ENCODE data around the gene CCDC154.
"Not testable (repeated sequence)": the region's sequence is repeated elsewhere in the genome, so short reads cannot be mapped to it uniquely, and the experiment has no call there.

CCDC154 gene

GRCh38 chr16:1453316-1453715, 9.0 kb upstream of the CCDC154 start:
- no peak for DNase-seq

GRCh38 chr16:1452530-1452929, 8.2 kb upstream of the CCDC154 start:
- no peak for DNase-seq

GRCh38 chr16:1451702-1452392, 7.5 kb upstream of the CCDC154 start:
- no peak for DNase-seq

- no peak for DNase-seq
Measured at GRCh38 chr16:1450841-1451240, 6.5 kb upstream of the CCDC154 start.

GRCh38 chr16:1450218-1450617, 5.9 kb upstream of the CCDC154 start:
- DNase-seq: no peak

- DNase-seq: no peak
Measured at GRCh38 chr16:1449201-1449788, 4.9 kb upstream of the CCDC154 start.

- no peak for DNase-seq
Measured at GRCh38 chr16:1448536-1449116, 4.3 kb upstream of the CCDC154 start.

GRCh38 chr16:1447965-1448364, 3.6 kb upstream of the CCDC154 start:
- no peak for DNase-seq

- DNase-seq: no peak
Measured at GRCh38 chr16:1446296-1447080, 2.1 kb upstream of the CCDC154 start.

- DNase-seq: no peak
Measured at GRCh38 chr16:1445518-1446203, 1.3 kb upstream of the CCDC154 start.

GRCh38 chr16:1444730-1445517, 568 bp upstream of the CCDC154 start:
- no peak for DNase-seq

- DNase-seq: no peak
Measured at GRCh38 chr16:1443403-1443973, 868 bp downstream of the CCDC154 start.

- no peak for DNase-seq
Measured at GRCh38 chr16:1442697-1443096, 1.7 kb downstream of the CCDC154 start.

- no peak for DNase-seq
Measured at GRCh38 chr16:1441391-1441829, 2.9 kb downstream of the CCDC154 start.

- not testable (repeated sequence) for DNase-seq
Measured at GRCh38 chr16:1439699-1440074, 4.7 kb downstream of the CCDC154 start.

- DNase-seq: no peak
Measured at GRCh38 chr16:1439058-1439698, 5.2 kb downstream of the CCDC154 start.

- no peak for DNase-seq
Measured at GRCh38 chr16:1438229-1439057, 5.9 kb downstream of the CCDC154 start.

- DNase-seq: no peak
Measured at GRCh38 chr16:1437606-1438005, 6.8 kb downstream of the CCDC154 start.

GRCh38 chr16:1436731-1437355, 7.5 kb downstream of the CCDC154 start:
- no peak for DNase-seq
